Lower leg skin (tissue), 3 donors: ENCODE data around the gene DPP10.

ENCODE experiments used
- CTCF ChIP-seq, 3 donors: fragments of 450-650 bp; IDR thresholded peaks; one replicate each; pipeline ENCODE4 v1.5.1; 2016; ENCODE audit warnings: antibody characterized with exemption in 3 of 3, mild to moderate bottlenecking in 3 of 3, moderate library complexity in 2 of 3
- POLR2A ChIP-seq, 2 donors: fragments of 450-650 bp; IDR thresholded peaks; one replicate each; pipeline ENCODE4 v1.6.1; 2016 to 2017; ENCODE audit warnings: antibody characterized with exemption in 2 of 2, mild to moderate bottlenecking in 1 of 2, moderate library complexity in 1 of 2

GRCh38 chr2:114805195-114805594 is 362.8 kb downstream of the DPP10 start:
- no peak for TF ChIP-seq CTCF (IDR thresholded peaks at IDR 0.05)
- TF ChIP-seq POLR2A (IDR thresholded peaks at IDR 0.05): no peak
